HCT116 (cell line): ENCODE results near the gene HBM. TPM values are rescaled to one million over a fixed set of nuclear protein-coding genes. Genes with fewer than 3 reads are reported as not detected.

Source experiments
- ATAC-seq: fragments of 200-7000 bp; cut with Tn5 transposase; 2 replicates; pipeline ENCODE4 v1.9.1; 2020; ENCODE audit warnings: mild to moderate bottlenecking, moderate library complexity
- BruUV-seq: library from RNA; stranded (reverse); fragments of 400-500 nt; replicated peaks from 2 replicates; lab custom pipeline; 2021; lab: Mats Ljungman, UMichigan
- CTCF ChIA-PET: fragments of 300-600 bp; sonication (Branson Sonifier 250); formaldehyde crosslinking; loops from one replicate; lab custom pipeline; 2021; ENCODE audit warnings: antibody characterized with exemption; lab: Charles Lee
- POLR2A ChIA-PET: fragments of 300-600, 350-600 bp; sonication (Branson Sonifier 250); formaldehyde crosslinking; loops from one replicate; lab custom pipeline; 2021; ENCODE audit warnings: antibody characterized with exemption; lab: Charles Lee
- RAD21 ChIA-PET, 2 experiments: fragments of 300-600 bp; sonication (Branson Sonifier 250); formaldehyde crosslinking; loops; one replicate each; lab custom pipeline; 2023; ENCODE audit warnings: low total read pairs in 2 of 2; ENCODE audit not compliant: uncharacterized antibody in 2 of 2, unreplicated experiment in 2 of 2, low non-redundant PET in 1 of 2; lab: Charles Lee
- DNase-seq: peaks from one replicate; pipeline ENCODE4 v3.0.0-alpha.2; 2010; ENCODE audit warnings: low read depth, low spot score
- H2AFZ ChIP-seq: fragments of 200-600 bp; shearing (Covaris generic), sonication (generic); 2 replicates; pipeline ENCODE4 v1.6.1; 2017; ENCODE audit warnings: low read depth, mixed run types, mixed read lengths, antibody characterized with exemption, low read length; ENCODE audit not compliant: poor library complexity, severe bottlenecking
- H3K27ac ChIP-seq: 2 replicates; pipeline ENCODE4 v1.5.1; 2012; ENCODE audit warnings: low read depth, low read length
- H3K27me3 ChIP-seq: fragments of 200-600 bp; sonication (generic); 2 replicates; pipeline ENCODE4 v1.6.1; 2016; ENCODE audit warnings: mixed run types, low read length, mixed read lengths; ENCODE audit not compliant: insufficient read depth
- H3K36me3 ChIP-seq, 2 experiments: fragments of 200-500 bp in 1 of 2; fragments of 200-600 bp in 1 of 2; sonication (Bioruptor generic) in 1 of 2; sonication (generic) in 1 of 2; 2 replicates each; pipeline versions ENCODE4 v1.5.1 to v1.6.1; 2014 to 2016; ENCODE audit warnings: low read length in 2 of 2, inconsistent platforms in 1 of 2, mixed read lengths in 1 of 2, mixed run types in 1 of 2; ENCODE audit not compliant: insufficient read depth in 2 of 2, control insufficient read depth in 1 of 2
- H3K4me1 ChIP-seq, 2 experiments: fragments of 200-600 bp in 1 of 2; sonication (generic) in 1 of 2; 2 replicates each; pipeline versions ENCODE4 v1.5.1 to v1.6.1; 2012 to 2017; ENCODE audit warnings: low read length in 2 of 2, inconsistent platforms in 1 of 2, mild to moderate bottlenecking in 1 of 2, mixed read lengths in 1 of 2, mixed run types in 1 of 2, moderate library complexity in 1 of 2; ENCODE audit not compliant: insufficient read depth in 2 of 2, control insufficient read depth in 1 of 2
- H3K4me2 ChIP-seq: fragments of 200-600 bp; sonication (generic); 2 replicates; pipeline ENCODE4 v1.6.1; 2017; ENCODE audit warnings: mixed run types, low read length, mixed read lengths
- H3K4me3 ChIP-seq, 2 experiments: fragments of 200-600 bp in 1 of 2; sonication (generic) in 1 of 2; replicated peaks in 1 of 2; 2 replicates each; pipeline ENCODE4 v1.5.1; 2011 to 2016; ENCODE audit warnings: low read length in 2 of 2, control low read depth in 1 of 2, low read depth in 1 of 2, mild to moderate bottlenecking in 1 of 2, mixed read lengths in 1 of 2, mixed run types in 1 of 2
- H3K79me2 ChIP-seq: fragments of 200-600 bp; sonication (generic); 2 replicates; pipeline ENCODE4 v1.6.1; 2017; ENCODE audit warnings: mild to moderate bottlenecking, mixed run types, low read length, moderate library complexity, mixed read lengths; ENCODE audit not compliant: insufficient read depth
- H3K9ac ChIP-seq: fragments of 200-600 bp; sonication (generic); 2 replicates; pipeline ENCODE4 v1.6.1; 2016; ENCODE audit warnings: low read length, mixed read lengths
- H3K9me2 ChIP-seq: fragments of 200-600 bp; sonication (generic), shearing (Covaris generic); 2 replicates; pipeline ENCODE4 v1.6.1; 2017; ENCODE audit warnings: mixed run types, mild to moderate bottlenecking, moderate library complexity; ENCODE audit not compliant: insufficient read depth
- H3K9me3 ChIP-seq, 2 experiments: fragments of 200-500 bp in 1 of 2; fragments of 200-600 bp in 1 of 2; sonication (Bioruptor generic) in 1 of 2; sonication (generic) in 1 of 2; 2 replicates each; pipeline ENCODE4 v1.6.1; 2014 to 2017; ENCODE audit warnings: low read length in 2 of 2, mixed read lengths in 2 of 2, inconsistent platforms in 1 of 2, low read depth in 1 of 2, mild to moderate bottlenecking in 1 of 2, mixed run types in 1 of 2, moderate library complexity in 1 of 2; ENCODE audit not compliant: control insufficient read depth in 1 of 2, insufficient read depth in 1 of 2
- H4K20me1 ChIP-seq: fragments of 200-600 bp; sonication (generic), shearing (Covaris generic); 2 replicates; pipeline ENCODE4 v1.6.1; 2017; ENCODE audit warnings: mixed run types, mild to moderate bottlenecking, moderate library complexity; ENCODE audit not compliant: insufficient read depth
- CBX3 ChIP-seq: IDR thresholded peaks from 2 replicates; pipeline ENCODE4 v1.6.1; 2012; ENCODE audit warnings: low read depth
- CEBPB ChIP-seq: IDR thresholded peaks from 2 replicates; pipeline ENCODE4 v1.6.1; 2012; ENCODE audit warnings: low read depth
- EGR1 ChIP-seq: IDR thresholded peaks from 2 replicates; pipeline ENCODE4 v1.6.1; 2012; ENCODE audit warnings: low read depth
- ELF1 ChIP-seq: IDR thresholded peaks from 2 replicates; pipeline ENCODE4 v1.6.1; 2012; ENCODE audit warnings: low read depth, borderline replicate concordance
- EZH2 ChIP-seq: fragments of 200-600 bp; sonication (generic); IDR thresholded peaks from 2 replicates; pipeline ENCODE4 v1.6.1; 2017; ENCODE audit warnings: antibody characterized with exemption, mixed run types
- JUND ChIP-seq: IDR thresholded peaks from 2 replicates; pipeline ENCODE4 v1.6.1; 2012
- POLR2A ChIP-seq: IDR thresholded peaks from 2 replicates; pipeline ENCODE4 v1.7.0; 2011; ENCODE audit warnings: borderline replicate concordance; ENCODE audit not compliant: insufficient read depth, insufficient read length; ENCODE audit errors: extremely low read depth
- POLR2AphosphoS5 ChIP-seq: IDR thresholded peaks from 2 replicates; pipeline ENCODE4 v1.6.1; 2011; ENCODE audit warnings: mild to moderate bottlenecking, low read depth, low read length, moderate library complexity
- RAD21 ChIP-seq: IDR thresholded peaks from 2 replicates; pipeline ENCODE4 v1.6.1; 2012; ENCODE audit warnings: low read depth, mild to moderate bottlenecking
- SP1 ChIP-seq: IDR thresholded peaks from 2 replicates; pipeline ENCODE4 v1.6.1; 2012; ENCODE audit warnings: low read depth
- SRF ChIP-seq: IDR thresholded peaks from 2 replicates; pipeline ENCODE4 v1.6.1; 2012; ENCODE audit warnings: low read depth
- ZFX ChIP-seq: fragments of 450-650 bp; IDR thresholded peaks from 2 replicates; pipeline ENCODE4 v1.6.1; 2017
- intact Hi-C: fragments of 100-400 bp; cut with micrococcal nuclease; formaldehyde crosslinking; loops from 2 replicates; pipeline ENCODE4 v1.10.0; 2022
- total RNA-seq: library from RNA; stranded (reverse); gene quantifications from one replicate; pipeline ENCODE4 v1.2.1, GENCODE V29; 2021; ENCODE audit not compliant: unreplicated experiment
- TF ChIP-seq, protein P1 (sequence below), 3 experiments: fragments of 200-600 bp in 1 of 3; sonication (generic) in 1 of 3; IDR thresholded peaks in 2 of 3; conservative IDR thresholded peaks in 1 of 3; 2 replicates each; pipeline ENCODE4 v1.5.1; 2012 to 2017; ENCODE audit warnings: low read depth in 2 of 3, low read length in 2 of 3, antibody characterized with exemption in 1 of 3, borderline replicate concordance in 1 of 3, control low read depth in 1 of 3, mild to moderate bottlenecking in 1 of 3, mixed read lengths in 1 of 3, mixed run types in 1 of 3, moderate library complexity in 1 of 3; ENCODE audit not compliant: insufficient read depth in 1 of 3
- TF ChIP-seq, protein P2 (sequence below): IDR thresholded peaks from 2 replicates; pipeline ENCODE4 v1.6.1; 2012

The HBM gene
- total RNA-seq, 1 experiment from 2014 or later: not detected

- BruUV-seq: no TSS peak
- Histone ChIP-seq H4K20me1 (no peaks in the 10 kb centered on the region), H3K4me1 (peaks cover 8 to 16% of the 10 kb centered on the region in 2 experiments; a peak in 3 of 4 replicates), H2AFZ (no peak overlapping the region), H3K9me3 (no peaks in the 10 kb centered on the region), H3K4me2 (no peak overlapping the region), H3K27me3 (no peaks in the 10 kb centered on the region), H3K36me3 (0 out of 4 replicates have a peak, but pooled peaks cover 0 to 6% of the 10 kb centered on the region in 2 experiments), H3K79me2 (no peaks in the 10 kb centered on the region), H3K9me2 (no peaks in the 10 kb centered on the region), H3K9ac (no peak overlapping the region), H3K27ac (no peak overlapping the region), H3K4me3 (no peak overlapping the region)
- RAD21 ChIA-PET: no interaction called here
- POLR2A ChIA-PET: no interaction called here
- ATAC-seq (no peak), DNase-seq (no peak)
- TF ChIP-seq JUND: no peak
- TF ChIP-seq CBX3: no peak
- no peak for TF ChIP-seq SRF
- no peak for TF ChIP-seq RAD21
- no peak for TF ChIP-seq ZFX
- intact Hi-C loops: no loop called here
- CTCF ChIA-PET: no interaction called here
Observed at GRCh38 chr16:118857-119256, 46.9 kb upstream of the HBM start.

DNA sequence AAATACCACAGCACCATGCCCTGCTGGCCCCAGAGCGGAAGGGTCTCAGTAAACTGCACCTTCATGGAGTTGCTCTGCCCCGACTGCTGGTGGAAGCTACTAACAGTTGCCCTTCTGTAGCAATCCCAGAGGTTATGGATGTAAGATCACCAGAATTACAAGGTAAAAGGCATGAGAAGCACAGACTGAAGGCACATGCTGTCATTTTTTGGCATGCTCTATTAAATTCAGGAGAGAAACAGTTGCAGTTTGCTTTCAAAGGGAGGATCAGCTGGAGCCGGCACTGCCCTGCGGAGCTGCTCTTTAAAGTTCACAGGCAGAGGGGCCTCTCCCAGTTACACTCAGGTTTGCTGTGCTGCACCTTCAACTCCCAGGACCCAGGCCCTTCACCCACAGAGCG lies 46.5 kb upstream of the HBM start:
- no peak overlapping the region for H3K27ac ChIP-seq
- intact Hi-C loops: no loop called here
- no peak overlapping the region for H2AFZ ChIP-seq
- DNase-seq (no peak), ATAC-seq (no peak)
- H3K36me3 ChIP-seq: 0 out of 4 replicates have a peak, but pooled peaks cover 0 to 6% of the 10 kb centered on the region in 2 experiments
- no peaks in the 10 kb centered on the region for H3K9me2 ChIP-seq
- ChIA-PET POLR2A (no interaction called here), CTCF (no interaction called here), RAD21 (no interaction called here)
- H4K20me1 ChIP-seq: no peaks in the 10 kb centered on the region
- BruUV-seq: no TSS peak
- no peaks in the 10 kb centered on the region for H3K79me2 ChIP-seq
- no peaks in the 10 kb centered on the region for H3K27me3 ChIP-seq
- TF ChIP-seq EGR1: no peak
- TF ChIP-seq JUND: no peak
- TF ChIP-seq, protein P1, sequence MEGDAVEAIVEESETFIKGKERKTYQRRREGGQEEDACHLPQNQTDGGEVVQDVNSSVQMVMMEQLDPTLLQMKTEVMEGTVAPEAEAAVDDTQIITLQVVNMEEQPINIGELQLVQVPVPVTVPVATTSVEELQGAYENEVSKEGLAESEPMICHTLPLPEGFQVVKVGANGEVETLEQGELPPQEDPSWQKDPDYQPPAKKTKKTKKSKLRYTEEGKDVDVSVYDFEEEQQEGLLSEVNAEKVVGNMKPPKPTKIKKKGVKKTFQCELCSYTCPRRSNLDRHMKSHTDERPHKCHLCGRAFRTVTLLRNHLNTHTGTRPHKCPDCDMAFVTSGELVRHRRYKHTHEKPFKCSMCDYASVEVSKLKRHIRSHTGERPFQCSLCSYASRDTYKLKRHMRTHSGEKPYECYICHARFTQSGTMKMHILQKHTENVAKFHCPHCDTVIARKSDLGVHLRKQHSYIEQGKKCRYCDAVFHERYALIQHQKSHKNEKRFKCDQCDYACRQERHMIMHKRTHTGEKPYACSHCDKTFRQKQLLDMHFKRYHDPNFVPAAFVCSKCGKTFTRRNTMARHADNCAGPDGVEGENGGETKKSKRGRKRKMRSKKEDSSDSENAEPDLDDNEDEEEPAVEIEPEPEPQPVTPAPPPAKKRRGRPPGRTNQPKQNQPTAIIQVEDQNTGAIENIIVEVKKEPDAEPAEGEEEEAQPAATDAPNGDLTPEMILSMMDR (IDR thresholded peaks at IDR 0.05 in 2 of 3, conservative IDR thresholded peaks at IDR 0.05 in 1 of 3; ENCODE audit: borderline replicate concordance in 1 of 3, insufficient read depth in 1 of 3, low read depth in 2 of 3, low read length in 2 of 3): no peak
- no peak for TF ChIP-seq ELF1
- no peak for TF ChIP-seq CEBPB
- no peak for TF ChIP-seq SP1
- no peak for TF ChIP-seq POLR2AphosphoS5
- TF ChIP-seq EZH2: no peak
- TF ChIP-seq POLR2A: no peak
- TF ChIP-seq, protein P2, sequence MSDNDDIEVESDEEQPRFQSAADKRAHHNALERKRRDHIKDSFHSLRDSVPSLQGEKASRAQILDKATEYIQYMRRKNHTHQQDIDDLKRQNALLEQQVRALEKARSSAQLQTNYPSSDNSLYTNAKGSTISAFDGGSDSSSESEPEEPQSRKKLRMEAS: no peak
- no peak overlapping the region for H3K4me2 ChIP-seq
- H3K4me3 ChIP-seq: no peak overlapping the region
- no peak overlapping the region for H3K9ac ChIP-seq
- H3K4me1 ChIP-seq: peaks cover 7 to 12% of the 10 kb centered on the region in 2 experiments; a peak in 3 of 4 replicates
- H3K9me3 ChIP-seq: no peaks in the 10 kb centered on the region
